ENCODE results near the gene TMEM106C.

- TF ChIP-seq, protein P1, sequence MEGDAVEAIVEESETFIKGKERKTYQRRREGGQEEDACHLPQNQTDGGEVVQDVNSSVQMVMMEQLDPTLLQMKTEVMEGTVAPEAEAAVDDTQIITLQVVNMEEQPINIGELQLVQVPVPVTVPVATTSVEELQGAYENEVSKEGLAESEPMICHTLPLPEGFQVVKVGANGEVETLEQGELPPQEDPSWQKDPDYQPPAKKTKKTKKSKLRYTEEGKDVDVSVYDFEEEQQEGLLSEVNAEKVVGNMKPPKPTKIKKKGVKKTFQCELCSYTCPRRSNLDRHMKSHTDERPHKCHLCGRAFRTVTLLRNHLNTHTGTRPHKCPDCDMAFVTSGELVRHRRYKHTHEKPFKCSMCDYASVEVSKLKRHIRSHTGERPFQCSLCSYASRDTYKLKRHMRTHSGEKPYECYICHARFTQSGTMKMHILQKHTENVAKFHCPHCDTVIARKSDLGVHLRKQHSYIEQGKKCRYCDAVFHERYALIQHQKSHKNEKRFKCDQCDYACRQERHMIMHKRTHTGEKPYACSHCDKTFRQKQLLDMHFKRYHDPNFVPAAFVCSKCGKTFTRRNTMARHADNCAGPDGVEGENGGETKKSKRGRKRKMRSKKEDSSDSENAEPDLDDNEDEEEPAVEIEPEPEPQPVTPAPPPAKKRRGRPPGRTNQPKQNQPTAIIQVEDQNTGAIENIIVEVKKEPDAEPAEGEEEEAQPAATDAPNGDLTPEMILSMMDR (conservative IDR thresholded peaks at IDR 0.05; ENCODE audit: low read length), result no peak
- TF ChIP-seq EZH2phosphoT487 (IDR thresholded peaks at IDR 0.05; ENCODE audit: borderline replicate concordance), result no peak
Observed at GRCh38 chr12:47989666-47990065, 26.3 kb downstream of the TMEM106C start.
